ENCODE results near the gene CRELD1.

- TF ChIP-seq CTCF (IDR thresholded peaks at IDR 0.05) (no peak), EZH2 (IDR thresholded peaks at IDR 0.05; ENCODE audit: borderline replicate concordance, insufficient read depth, low read depth, low read length, poor library complexity, severe bottlenecking) (no peak)
Measured at GRCh38 chr3:9937486-9938238, 4.0 kb downstream of the CRELD1 start.

Measured in B cell (primary cell).